CD1c-positive myeloid dendritic cell (primary cell): ENCODE measurements around the gene C10orf71.

Source experiments
- DNase-seq: peaks from one replicate; pipeline ENCODE4 v3.0.0-alpha.2; 2016; ENCODE audit errors: extremely low spot score

C10orf71 gene

DNA sequence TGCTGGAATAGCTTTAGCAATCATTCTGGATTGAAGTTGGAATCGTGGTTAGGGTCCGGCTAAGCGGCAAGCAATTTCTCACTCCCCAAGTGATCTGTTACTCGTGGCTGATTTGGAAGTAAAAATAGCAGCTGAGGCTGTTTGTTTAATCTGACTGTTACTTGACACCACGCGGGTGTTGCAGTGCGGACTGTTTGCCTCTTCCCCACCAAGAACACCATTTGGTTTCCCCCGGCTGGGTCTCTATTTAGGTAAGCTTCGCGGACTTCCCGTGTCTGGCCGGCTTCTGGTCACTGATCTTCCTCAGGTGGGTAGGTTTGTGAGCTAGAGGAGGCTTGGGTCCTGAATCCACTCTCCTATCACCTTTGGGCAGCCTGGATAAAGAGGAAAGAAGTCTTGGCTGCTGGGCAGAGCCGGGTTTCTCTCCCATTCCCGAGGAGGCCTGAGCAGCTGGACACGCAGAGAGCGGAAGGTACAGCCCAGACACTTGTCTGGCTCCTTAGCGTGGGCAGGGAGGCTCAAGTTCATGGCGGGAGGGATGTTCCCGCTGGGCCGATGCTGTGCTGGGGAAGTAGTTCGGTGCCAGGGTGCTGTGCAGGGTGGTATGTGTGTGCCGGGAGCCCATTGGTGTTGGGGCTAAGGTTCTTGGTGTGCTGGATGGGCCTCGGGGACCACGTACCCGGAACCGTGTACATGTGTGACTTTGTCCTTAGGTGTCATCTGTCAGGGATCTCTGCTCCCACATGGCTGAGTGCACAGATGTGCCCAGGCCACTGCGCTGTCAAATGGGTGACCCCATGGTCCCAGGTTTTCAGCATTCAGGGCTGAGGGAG, at the start of gene C10orf71:
C10orf71 (plus strand) TSS at position 188 of the 833 bp plus-strand sequence. CDS start 23,376 bp downstream, outside the sequence.
- DNase-seq = no peak

DNA sequence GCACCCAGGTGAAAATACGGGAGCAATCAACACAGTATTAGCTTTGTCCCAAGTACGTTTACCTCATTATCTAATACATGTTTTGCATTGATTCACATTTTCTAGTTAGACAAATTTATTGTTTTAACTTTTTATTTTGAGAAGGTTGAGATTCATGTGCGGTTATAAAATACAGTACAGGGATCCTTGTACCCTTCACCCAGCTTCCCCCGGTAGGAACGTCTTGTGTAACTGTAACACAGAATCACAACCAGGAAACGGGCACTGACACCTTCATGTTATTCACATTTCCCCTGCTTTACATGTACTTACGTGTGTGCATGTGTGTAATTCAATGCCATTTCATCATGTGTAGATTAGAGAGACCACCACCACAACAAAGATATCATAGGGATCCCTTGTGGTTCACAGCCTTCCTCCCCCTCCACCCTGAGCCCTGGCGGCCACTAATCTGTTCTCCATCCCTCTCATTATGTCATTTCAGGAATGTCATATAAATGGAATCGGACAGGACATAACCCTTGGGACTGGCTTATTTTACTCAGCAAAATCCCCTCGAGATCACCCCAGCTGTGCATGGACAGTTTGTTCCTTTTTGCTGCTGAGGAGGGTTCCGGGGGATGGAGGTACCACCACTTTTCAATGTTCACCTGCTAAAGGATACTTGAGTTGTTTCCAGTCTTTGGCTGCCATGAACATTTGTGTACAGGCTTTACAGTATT, 46.5 kb upstream of the C10orf71 start:
- no peak for DNase-seq

DNA sequence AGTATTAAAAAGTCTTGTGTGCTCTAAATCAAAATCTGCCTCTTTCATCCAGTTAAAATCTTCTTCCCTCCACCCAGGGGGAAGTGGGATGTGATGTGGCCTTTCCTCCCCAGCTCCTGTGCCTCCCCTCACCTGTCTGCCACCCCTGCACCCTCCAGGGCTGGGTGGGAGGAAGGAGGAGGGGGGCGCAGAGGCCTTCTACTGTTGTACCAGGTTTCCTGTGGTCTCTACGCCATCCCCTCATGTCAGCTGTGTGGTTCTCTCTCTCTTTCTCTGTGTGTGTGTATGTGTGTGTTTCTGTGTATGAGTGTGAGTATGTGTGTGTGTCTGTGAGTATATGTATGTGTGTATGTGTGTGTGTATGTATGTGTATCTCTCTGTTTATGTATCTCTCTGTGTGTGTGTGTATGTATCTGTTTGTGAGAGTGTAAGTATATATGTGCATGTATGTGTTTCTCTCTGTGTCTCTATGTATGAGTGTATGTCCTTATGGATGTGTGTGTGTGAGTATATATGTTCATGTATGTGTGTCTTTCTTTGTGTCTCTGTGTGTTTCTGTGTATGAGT, 45.5 kb upstream of the C10orf71 start:
- no peak for DNase-seq

DNA sequence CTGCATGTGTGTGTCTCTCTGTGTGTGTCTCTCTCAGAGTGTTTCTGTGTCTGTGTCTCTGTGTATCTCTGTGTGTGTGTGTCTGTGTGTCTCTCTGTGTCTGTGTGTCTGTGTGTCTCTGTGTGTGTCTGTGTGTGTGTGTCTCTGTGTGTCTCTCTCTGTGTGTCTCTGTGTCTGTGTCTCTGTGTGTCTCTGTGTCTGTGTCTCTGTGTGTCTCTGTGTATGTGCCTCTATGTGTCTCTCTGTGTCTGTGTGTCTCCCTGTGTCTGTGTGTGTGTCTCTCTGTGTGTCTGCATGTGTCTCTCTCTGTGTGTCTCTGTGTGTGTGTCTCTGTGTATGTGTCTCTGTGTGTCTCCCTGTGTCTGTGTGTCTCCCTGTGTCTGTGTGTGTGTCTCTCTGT, 44.8 kb upstream of the C10orf71 start:
- no peak for DNase-seq

DNA sequence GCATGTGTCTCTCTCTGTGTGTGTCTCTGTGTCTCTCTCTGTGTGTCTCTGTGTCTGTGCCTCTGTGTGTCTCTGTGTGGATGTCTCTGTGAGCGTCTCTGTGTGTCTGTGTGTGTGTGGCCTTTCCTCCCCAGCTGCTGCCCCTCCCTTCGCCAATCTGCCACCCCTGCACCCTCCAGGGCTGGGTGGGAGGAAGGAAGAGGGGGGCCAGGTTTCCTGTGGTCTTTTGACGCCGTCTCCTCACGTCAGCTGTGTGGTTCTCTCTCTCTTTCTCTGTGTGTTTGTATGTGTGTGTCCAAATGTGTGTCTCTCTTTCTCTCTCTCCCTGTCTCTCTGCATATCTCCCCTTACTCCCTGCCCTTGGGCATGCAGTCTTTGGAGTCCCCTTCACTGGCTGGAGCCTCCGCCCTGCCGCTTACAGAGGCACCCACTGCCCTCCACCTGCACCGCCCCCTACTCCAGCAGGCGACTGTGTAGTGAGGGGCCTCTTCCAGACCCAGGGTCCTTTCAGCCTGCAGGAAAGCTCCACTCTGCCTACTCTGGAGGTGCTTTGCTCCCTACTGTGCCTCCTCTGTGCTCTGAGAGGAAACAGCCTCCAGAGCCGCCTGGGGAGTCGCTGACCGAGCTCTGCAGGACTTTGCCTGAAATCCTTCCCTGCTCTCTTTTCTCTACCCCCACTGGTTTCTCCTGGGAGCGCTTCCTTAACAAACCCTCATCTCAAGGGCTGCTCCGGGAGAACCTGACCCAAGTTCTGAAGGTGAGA, 44.2 kb upstream of the C10orf71 start:
- DNase-seq = peak; percentile 26

- DNase-seq = no peak
Observed at GRCh38 chr10:49255883-49256282, 43.1 kb upstream of the C10orf71 start.

- DNase-seq = peak; percentile 91
Observed at GRCh38 chr10:49257154-49257553, 41.8 kb upstream of the C10orf71 start.

DNA sequence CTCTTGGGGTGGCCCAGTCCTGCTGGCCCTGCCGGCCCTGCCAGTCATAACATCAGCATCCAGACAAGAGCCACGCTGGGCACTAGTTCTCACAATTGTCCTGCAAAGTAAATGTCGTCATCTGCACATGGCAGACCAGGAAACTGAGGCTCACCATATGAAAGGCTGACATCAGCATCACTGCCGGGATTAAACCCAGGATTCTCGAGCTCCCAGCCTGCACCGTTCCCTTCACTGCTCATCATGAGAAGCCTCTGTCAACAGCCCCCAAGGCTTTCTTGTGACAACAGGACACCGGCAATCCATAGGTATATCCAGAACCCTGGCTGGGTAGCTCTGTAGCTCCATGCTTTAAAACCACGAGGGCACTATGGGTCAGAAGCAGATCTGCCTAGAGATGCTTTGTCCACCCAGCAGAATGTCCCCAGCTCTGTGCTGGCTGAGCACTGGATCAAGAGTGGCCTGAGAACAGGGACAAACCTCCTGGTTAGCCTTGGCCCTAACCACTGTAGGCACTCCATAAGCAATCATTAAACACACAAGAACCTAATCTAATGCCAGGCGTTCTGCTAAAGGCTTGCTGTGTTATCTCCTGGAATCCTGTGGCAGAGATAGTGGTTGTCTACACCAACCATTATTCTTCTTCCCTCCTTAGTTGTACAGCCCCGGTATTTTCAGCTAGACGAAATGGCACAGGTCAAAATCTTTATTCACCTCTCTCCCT, 41.2 kb upstream of the C10orf71 start:
- no peak for DNase-seq

GRCh38 chr10:49258350-49258683, 40.7 kb upstream of the C10orf71 start:
- no peak for DNase-seq

DNA sequence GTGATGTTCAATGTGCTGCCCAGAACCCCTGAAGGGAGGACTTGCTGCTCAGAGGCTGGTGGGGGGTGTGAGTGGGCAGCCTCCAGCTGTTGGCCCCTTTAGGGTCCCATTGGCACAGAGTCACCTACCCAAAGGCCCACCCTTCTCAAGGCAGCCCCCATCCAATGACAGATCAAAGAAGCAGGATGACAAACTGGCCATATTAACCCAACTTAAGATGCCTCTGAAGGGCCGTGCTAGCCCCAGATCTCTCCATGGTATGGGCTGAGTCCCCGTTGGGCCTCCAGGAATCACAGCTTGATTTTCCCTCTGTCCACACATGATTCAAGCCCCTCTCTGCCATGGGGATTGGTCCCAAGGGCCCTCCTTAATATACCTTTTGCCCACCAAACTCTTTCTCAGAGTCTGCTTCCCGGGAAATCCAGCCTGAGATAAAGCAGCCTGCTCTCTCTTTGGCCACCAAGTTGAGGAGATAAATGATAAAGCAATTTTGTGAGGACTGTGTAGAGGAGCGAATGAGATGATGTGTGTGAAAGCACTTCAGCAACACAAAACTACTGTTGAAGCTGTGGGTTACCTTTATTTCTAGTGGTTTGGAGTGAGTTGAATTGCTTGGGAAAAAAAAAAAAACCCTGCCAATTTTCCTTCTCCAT, 38.2 kb upstream of the C10orf71 start:
- no peak for DNase-seq

DNA sequence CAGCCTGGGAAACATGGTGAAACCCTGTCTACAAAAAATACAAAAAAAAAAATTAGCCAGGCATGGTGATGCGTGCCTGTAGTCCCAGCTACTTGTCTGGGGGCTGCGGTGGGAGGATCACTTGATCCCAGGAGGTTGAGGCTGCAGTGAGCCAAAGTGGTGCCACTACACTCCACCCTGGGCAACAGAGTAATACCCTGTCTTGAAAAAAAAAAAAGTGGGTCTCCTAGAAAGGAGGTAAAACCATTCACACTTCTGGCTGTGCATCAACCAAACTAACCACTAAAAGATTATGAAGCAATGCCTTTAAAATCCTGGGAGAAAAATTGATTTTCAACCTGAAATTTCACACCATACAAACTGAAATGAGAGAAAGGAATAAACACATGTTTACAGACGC, 35.4 kb upstream of the C10orf71 start:
- no peak for DNase-seq

DNA sequence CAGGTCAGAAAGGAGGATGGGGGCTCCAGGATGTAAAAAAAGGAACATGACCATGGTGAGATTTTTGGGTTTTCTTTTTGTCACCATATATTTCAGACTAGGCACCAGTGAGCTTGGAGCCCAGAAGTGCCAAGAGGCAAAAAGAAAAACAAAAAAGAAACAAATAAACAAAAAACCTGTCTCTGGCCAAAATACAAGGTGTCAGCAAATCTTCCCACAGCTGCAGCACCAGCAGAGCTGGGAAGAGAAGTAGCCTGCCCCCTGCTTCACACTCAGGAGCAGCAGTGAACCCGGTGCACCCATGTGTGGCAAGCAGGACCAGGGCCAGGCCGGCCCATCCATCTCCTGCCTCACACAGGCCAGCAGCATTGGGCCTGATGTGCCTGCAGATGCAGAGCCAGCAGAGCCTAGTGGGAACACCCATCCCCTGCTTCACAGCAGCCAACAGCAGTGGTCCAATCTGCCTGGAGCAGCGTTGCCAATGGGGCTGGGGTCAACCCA, 34.7 kb upstream of the C10orf71 start:
- DNase-seq = no peak

DNA sequence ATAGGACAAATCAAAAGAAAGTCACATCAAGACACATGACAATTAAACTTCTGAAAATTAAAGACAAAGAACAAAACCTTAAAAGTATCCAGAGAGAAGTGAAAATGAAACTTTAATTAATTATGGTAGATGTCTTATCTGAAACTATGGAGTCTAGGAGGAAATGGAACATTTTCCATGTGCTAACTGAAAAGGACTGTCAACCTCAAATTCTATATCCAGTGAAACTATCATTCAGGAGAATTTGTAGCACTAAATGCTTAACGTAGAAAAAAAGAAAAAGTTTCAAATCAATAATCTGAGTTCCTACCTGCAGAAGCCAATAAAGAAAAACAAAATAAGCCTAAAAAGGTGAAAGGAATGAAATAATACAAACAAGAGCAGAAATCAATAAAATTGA, 33.1 kb upstream of the C10orf71 start:
- DNase-seq = no peak

GRCh38 chr10:49268185-49268584, 30.8 kb upstream of the C10orf71 start:
- no peak for DNase-seq

DNA sequence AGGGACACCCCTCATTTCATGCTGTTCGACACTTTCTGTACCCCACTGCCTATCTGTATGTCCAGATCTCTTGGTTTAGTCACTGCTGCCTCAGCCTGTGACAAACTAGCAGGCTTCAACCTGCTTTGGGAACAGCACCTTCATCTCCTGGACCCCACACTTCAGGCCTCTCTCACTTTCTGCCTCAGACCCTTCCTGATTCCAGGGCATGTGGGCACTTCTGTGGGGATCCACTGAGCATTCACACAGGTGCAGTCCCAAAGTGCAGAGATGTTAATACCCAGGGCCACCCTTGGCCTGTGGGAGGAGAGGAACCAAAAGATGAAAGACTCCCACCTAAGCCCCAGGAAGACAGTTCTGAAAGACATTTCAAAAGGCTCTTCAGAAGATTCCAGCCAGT, 29.4 kb upstream of the C10orf71 start:
- DNase-seq = no peak

GRCh38 chr10:49270565-49270964, 28.4 kb upstream of the C10orf71 start:
- no peak for DNase-seq

- no peak for DNase-seq
Observed at GRCh38 chr10:49271346-49271745, 27.6 kb upstream of the C10orf71 start.

DNA sequence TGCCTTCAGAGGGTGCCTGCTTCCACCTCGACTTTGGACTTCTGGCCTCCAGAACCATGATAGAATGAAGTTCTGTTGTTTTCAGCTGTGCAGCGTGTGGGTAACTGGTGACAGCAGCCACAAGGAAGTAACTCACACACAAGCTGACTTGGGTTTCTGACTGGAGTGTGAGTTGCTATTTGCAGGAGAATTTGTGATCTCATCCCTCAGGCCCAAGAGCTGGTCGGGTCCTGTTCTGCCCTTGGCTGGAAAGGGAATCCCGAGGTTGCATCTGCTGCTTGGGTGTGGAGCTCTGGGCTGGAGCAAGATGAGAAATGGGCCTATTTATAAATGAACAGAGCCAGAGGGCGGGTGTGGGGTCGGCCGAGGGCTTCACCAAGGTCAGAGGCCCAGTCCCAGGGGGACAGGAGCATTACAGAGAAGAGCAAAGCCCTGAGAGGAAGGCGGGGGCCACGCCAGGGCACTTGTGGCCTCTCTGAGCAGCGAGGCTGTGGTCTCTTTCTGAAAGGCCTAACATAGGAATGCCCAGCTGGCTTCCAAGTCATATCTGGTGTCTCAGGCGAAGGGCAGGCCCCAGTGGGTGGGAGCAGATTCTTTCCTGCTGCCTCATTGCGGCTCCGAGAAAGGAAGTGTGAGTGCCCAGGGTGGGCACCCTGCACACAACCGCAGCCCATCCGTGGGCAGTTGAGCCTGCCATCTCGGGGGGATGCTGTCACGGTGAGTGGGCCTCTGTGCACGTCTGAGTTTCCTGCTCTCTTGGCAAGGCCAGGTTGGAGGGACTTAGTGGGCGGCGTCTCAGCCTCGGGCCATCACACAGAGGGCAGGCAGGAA, 26.5 kb upstream of the C10orf71 start:
- DNase-seq = peak; percentile 76

GRCh38 chr10:49273082-49273465, 25.9 kb upstream of the C10orf71 start:
- DNase-seq = no peak

DNA sequence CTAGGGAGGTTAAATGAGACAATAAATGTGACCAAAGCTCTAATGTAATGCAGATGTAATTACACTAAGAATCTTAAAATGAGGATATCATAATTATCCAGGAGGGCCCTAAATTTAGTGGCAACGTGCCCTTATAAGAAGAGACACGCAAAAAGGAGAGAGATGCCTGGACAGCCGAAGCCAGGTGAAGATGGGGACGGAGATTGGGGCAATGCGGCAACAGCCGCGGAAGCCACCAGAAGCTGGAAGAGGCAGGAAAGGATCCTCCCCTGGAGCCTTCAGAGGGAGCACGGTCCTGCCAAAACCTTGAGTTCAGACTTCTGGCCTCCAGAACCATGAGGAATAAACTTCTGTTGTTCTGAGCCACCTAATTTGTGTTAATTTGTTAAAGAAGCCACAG, 25.3 kb upstream of the C10orf71 start:
- no peak for DNase-seq
